T-helper 2 cell (primary cell): ENCODE data around the gene SLC7A9.
"Not testable (repeated sequence)": the region's sequence is repeated elsewhere in the genome, so short reads cannot be mapped to it uniquely, and the experiment has no call there.

ENCODE experiments used
- DNase-seq, 5 experiments: peaks; one replicate each; pipeline versions ENCODE4 v3.0.0 to v3.0.0-alpha.2; 2012 to 2022

The SLC7A9 gene

DNA sequence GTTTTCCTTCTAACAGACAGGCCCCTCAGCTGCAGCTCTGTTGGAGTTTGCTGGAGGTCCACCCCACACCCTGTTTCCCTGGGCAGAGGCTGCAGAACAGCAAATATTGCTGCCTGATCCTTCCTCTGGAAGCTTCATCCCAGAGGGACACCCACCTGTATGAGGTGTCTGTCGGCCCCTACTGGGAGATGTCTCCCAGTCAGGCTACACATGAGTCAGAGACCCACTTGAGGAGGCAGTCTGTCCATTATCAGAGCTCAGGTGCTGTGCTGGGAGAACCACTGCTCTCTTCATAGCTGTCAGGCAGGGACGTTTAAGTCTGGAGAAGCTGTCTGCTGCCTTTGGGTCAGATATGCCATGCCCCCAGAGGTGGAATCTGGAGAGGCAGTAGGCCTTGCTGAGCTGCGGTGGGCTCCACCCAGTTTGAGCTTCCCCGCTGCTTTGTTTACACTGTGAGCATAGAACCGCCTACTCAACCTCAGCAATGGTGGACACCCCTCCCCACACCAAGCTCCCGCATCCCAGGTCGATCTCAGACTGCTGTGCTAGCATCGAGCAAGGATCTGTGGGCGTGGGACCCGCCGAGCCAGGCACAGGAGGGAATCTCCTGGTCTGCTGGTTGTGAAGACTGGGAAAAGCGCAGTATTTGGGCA lies 82.3 kb downstream of the SLC7A9 start:
- DNase-seq: not testable (repeated sequence)

DNA sequence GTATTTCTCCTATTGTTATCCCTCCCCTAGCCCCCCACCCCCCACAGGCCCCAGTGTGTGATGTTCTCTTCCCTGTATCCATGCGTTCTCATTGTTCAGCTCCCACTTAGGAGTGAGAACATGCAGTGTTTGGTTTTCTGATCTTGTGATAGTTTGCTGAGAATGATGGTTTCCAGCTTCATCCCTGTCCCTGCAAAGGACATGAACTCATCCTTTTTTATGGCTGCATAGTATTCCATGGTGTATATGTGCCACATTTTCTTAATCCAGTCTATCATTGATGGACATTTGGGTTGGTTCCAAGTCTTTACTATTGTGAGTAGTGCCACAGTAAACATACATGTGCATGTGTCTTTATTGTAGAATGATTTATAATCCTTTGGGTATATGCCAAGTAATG lies 87.5 kb downstream of the SLC7A9 start:
- DNase-seq: not testable (repeated sequence)

DNA sequence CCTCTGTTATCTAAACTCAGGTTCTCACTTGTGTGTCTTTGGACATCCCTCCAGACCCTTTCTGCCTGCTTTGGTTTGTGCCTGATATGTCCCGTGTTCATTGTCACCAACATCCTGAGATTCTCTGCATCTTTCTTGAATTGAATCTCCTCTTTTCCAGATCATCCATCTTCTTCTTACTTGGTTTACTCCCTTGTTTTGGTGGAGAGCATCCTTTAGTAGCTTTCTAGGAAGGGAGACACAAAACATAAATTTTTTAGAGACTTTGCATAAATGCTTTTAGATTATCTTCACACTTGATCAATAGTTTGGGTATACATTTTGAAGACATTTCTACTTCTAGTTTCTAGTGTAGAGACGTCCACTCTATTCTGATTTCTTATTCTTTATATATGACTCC lies 88.3 kb downstream of the SLC7A9 start:
- DNase-seq: no peak
